ENCODE data around the gene CAV2.

DNA sequence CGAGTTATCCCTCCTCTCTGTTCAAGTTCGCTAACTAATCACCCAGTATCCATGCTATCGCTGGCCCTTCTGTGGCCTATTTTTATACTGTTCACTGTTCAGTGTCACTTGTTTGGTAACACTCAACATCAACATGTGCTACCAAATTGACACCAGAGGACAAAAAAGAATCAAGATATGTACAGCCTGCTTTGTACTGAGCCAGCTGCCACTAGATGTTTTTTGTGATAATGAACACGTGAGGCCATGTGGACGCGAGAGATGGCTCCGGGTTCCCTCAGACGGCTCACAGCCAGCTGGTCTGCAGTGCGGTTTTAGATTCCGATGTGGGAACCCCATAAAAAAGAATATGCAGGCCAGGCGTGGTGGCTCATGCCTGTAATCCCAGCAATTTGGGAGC is 46.5 kb downstream of the CAV2 start:
- TF ChIP-seq TBP (IDR thresholded peaks at IDR 0.05; ENCODE audit: low read depth, low read length) (no peak), EZH2 (IDR thresholded peaks at IDR 0.05; ENCODE audit: low read depth, low read length, severe bottlenecking) (no peak)
